H9 (cell line): ENCODE measurements around the gene PLEKHG3. TPM values are rescaled to one million over a fixed set of nuclear protein-coding genes. Genes with fewer than 3 reads are reported as not detected.

ENCODE experiments used
- DNase-seq: peaks from one replicate; pipeline ENCODE4 v3.0.0-alpha.2; 2017
- H2AFZ ChIP-seq: one replicate; pipeline ENCODE4 v1.6.1; 2013; ENCODE audit warnings: mild to moderate bottlenecking, low read length, control low read depth, moderate library complexity
- H2AK5ac ChIP-seq: 2 replicates; pipeline ENCODE4 v1.6.1; 2013; ENCODE audit warnings: low read length, control low read depth, mixed read lengths; ENCODE audit not compliant: insufficient read length
- H2BK120ac ChIP-seq: one replicate; pipeline ENCODE4 v1.6.1; 2013; ENCODE audit warnings: low read depth, mild to moderate bottlenecking, low read length, control low read depth, inconsistent platforms; ENCODE audit not compliant: poor library complexity, severe bottlenecking
- H2BK12ac ChIP-seq: 2 replicates; pipeline ENCODE4 v1.6.1; 2013; ENCODE audit warnings: low read length, control low read depth, mixed read lengths, low read depth; ENCODE audit not compliant: insufficient read length
- H2BK15ac ChIP-seq: 2 replicates; pipeline ENCODE4 v1.6.1; 2013; ENCODE audit warnings: low read depth, low read length, control low read depth
- H2BK20ac ChIP-seq: one replicate; pipeline ENCODE4 v1.6.1; 2013; ENCODE audit warnings: low read depth, mild to moderate bottlenecking, low read length, control low read depth, inconsistent platforms; ENCODE audit not compliant: poor library complexity, severe bottlenecking
- H2BK5ac ChIP-seq: 2 replicates; pipeline ENCODE4 v1.6.1; 2013; ENCODE audit warnings: low read length, control low read depth, mixed read lengths; ENCODE audit not compliant: insufficient read length
- H3K14ac ChIP-seq: 2 replicates; pipeline ENCODE4 v1.6.1; 2013; ENCODE audit warnings: low read length, control low read depth; ENCODE audit not compliant: insufficient read depth
- H3K18ac ChIP-seq: 2 replicates; pipeline ENCODE4 v1.6.1; 2013; ENCODE audit warnings: low read depth, mild to moderate bottlenecking, mixed read lengths, low read length, control low read depth; ENCODE audit not compliant: insufficient read length
- H3K23ac ChIP-seq: 2 replicates; pipeline ENCODE4 v1.6.1; 2013; ENCODE audit warnings: low read length, control low read depth, mixed read lengths, low read depth; ENCODE audit not compliant: insufficient read length
- H3K23me2 ChIP-seq: 2 replicates; pipeline ENCODE4 v1.6.1; 2013; ENCODE audit warnings: low read depth, mild to moderate bottlenecking, mixed read lengths, low read length, control low read depth; ENCODE audit not compliant: insufficient read length, poor library complexity, severe bottlenecking
- H3K27ac ChIP-seq: 2 replicates; pipeline ENCODE4 v1.5.1; 2013; ENCODE audit warnings: low read length, control low read depth, mixed read lengths, low read depth; ENCODE audit not compliant: insufficient read length
- H3K27me3 ChIP-seq: 2 replicates; pipeline ENCODE4 v1.6.1; 2013; ENCODE audit warnings: low read length, control low read depth, inconsistent platforms; ENCODE audit not compliant: insufficient read depth
- H3K4ac ChIP-seq: 2 replicates; pipeline ENCODE4 v1.6.1; 2013; ENCODE audit warnings: low read depth, mild to moderate bottlenecking, control low read depth, inconsistent platforms, low read length, moderate library complexity
- H3K4me1 ChIP-seq: 2 replicates; pipeline ENCODE4 v1.6.1; 2013; ENCODE audit warnings: low read length, control low read depth, inconsistent platforms; ENCODE audit not compliant: insufficient read depth
- H3K4me2 ChIP-seq: 2 replicates; pipeline ENCODE4 v1.6.1; 2013; ENCODE audit warnings: low read length, control low read depth, mixed read lengths; ENCODE audit not compliant: insufficient read length, insufficient read depth
- H3K56ac ChIP-seq: 2 replicates; pipeline ENCODE4 v1.6.1; 2013; ENCODE audit warnings: low read depth, mild to moderate bottlenecking, mixed read lengths, low read length, control low read depth; ENCODE audit not compliant: insufficient read length
- H3K79me1 ChIP-seq: 2 replicates; pipeline ENCODE4 v1.6.1; 2013; ENCODE audit warnings: low read depth, mild to moderate bottlenecking, moderate library complexity, low read length, control low read depth, inconsistent platforms; ENCODE audit not compliant: insufficient read depth, poor library complexity, severe bottlenecking
- H3K79me2 ChIP-seq: 2 replicates; pipeline ENCODE4 v1.6.1; 2013; ENCODE audit warnings: low read length, control low read depth, inconsistent platforms; ENCODE audit not compliant: insufficient read depth
- H3K9ac ChIP-seq: 2 replicates; pipeline ENCODE4 v1.6.1; 2013; ENCODE audit warnings: low read length, control low read depth, mixed read lengths; ENCODE audit not compliant: insufficient read length; ENCODE audit errors: extremely low read depth
- H3K9me3 ChIP-seq: one replicate; pipeline ENCODE4 v1.6.1; 2013; ENCODE audit warnings: low read depth, low read length, inconsistent platforms; ENCODE audit not compliant: control insufficient read depth
- H3T11ph ChIP-seq: one replicate; pipeline ENCODE4 v1.6.1; 2013; ENCODE audit warnings: mild to moderate bottlenecking, low read length, control low read depth, inconsistent platforms
- H4K20me1 ChIP-seq: one replicate; pipeline ENCODE4 v1.6.1; 2013; ENCODE audit not compliant: control insufficient read depth, insufficient read length, insufficient read depth
- H4K5ac ChIP-seq: 2 replicates; pipeline ENCODE4 v1.6.1; 2013; ENCODE audit warnings: low read depth, mild to moderate bottlenecking, mixed read lengths, low read length, control low read depth; ENCODE audit not compliant: insufficient read length
- H4K8ac ChIP-seq: replicated peaks from 2 replicates; pipeline ENCODE4 v1.6.1; 2013; ENCODE audit warnings: low read length, control low read depth, mixed read lengths, low read depth; ENCODE audit not compliant: insufficient read length
- H4K91ac ChIP-seq: 2 replicates; pipeline ENCODE4 v1.6.1; 2013; ENCODE audit warnings: low read depth, mild to moderate bottlenecking, moderate library complexity, mixed read lengths, low read length, control low read depth; ENCODE audit not compliant: insufficient read length
- H3K27ac Mint-ChIP-seq, 3 experiments: 2 replicates in 2 of 3; 3 replicates in 1 of 3; pipeline ENCODE4 v1.8.0; 2020 to 2021; ENCODE audit warnings: mixed read lengths in 3 of 3, mild to moderate bottlenecking in 1 of 3, moderate library complexity in 1 of 3
- H3K27me3 Mint-ChIP-seq: 2 replicates; pipeline ENCODE4 v1.8.0; 2021; ENCODE audit warnings: low read depth, mild to moderate bottlenecking, moderate library complexity, mixed read lengths
- H3K36me3 Mint-ChIP-seq, 3 experiments: 2 replicates in 2 of 3; 3 replicates in 1 of 3; pipeline ENCODE4 v1.8.0; 2020 to 2021; ENCODE audit warnings: low read depth in 3 of 3, mixed read lengths in 3 of 3; ENCODE audit not compliant: insufficient read depth in 1 of 3
- H3K4me1 Mint-ChIP-seq, 2 experiments: 2 replicates each; pipeline ENCODE4 v1.8.0; 2020; ENCODE audit warnings: mixed read lengths in 2 of 2
- H3K4me3 Mint-ChIP-seq, 2 experiments: 2 replicates in 1 of 2; 3 replicates in 1 of 2; pipeline ENCODE4 v1.8.0; 2020 to 2021; ENCODE audit warnings: mild to moderate bottlenecking in 2 of 2, mixed read lengths in 2 of 2, moderate library complexity in 1 of 2
- H3K9me3 Mint-ChIP-seq, 2 experiments: 2 replicates in 1 of 2; 3 replicates in 1 of 2; pipeline ENCODE4 v1.8.0; 2020; ENCODE audit warnings: mild to moderate bottlenecking in 2 of 2, mixed read lengths in 2 of 2, moderate library complexity in 1 of 2
- WGBS: extraction: QIAGEN DNeasy Blood & Tissue Kit; methylation state at CpG from one replicate; pipeline ENCODE4 v1.1.7; 2013; ENCODE audit warnings: missing lambda C conversion rate, low lambda C conversion rate, mixed read lengths; ENCODE audit not compliant: insufficient read length; ENCODE audit errors: extremely low coverage; 5-methylcytosine and 5-hydroxymethylcytosine counted together
- total RNA-seq: library from RNA; stranded (reverse); gene quantifications from 2 replicates; pipeline ENCODE4 v1.2.1, GENCODE V29; 2021
- TF ChIP-seq, protein P1 (sequence below): fragments of 200-600 bp; sonication (generic); conservative IDR thresholded peaks from 3 replicates; pipeline ENCODE4 v1.8.0; 2021; ENCODE audit warnings: antibody characterized with exemption, mild to moderate bottlenecking

The PLEKHG3 gene
- total RNA-seq, 1 experiment from 2014 or later: 48.5 TPM

DNA sequence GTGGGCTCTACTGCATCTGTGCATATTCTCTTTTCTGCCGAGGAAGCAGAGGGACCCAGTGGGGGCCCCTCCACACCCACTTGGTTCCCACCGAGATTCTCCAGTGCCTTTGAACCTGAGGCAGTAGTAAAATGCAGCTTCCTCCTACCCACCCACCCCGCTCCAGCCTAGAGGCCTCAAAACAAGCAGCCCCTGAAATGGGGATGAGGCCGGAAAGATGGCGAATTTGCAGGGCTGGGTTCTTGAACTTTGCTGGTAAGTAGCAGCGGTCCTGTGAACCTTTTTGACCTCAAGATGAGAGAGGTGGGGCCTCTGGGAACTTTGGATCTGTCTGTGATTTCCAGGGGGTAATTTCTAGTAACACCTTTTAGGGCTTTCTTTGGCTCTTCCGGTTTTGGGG is 15.4 kb downstream of the PLEKHG3 start:
- DNase-seq: no peak
- no peaks in the 10 kb centered on the region for H3K9me3 Mint-ChIP-seq
- TF ChIP-seq, protein P1, sequence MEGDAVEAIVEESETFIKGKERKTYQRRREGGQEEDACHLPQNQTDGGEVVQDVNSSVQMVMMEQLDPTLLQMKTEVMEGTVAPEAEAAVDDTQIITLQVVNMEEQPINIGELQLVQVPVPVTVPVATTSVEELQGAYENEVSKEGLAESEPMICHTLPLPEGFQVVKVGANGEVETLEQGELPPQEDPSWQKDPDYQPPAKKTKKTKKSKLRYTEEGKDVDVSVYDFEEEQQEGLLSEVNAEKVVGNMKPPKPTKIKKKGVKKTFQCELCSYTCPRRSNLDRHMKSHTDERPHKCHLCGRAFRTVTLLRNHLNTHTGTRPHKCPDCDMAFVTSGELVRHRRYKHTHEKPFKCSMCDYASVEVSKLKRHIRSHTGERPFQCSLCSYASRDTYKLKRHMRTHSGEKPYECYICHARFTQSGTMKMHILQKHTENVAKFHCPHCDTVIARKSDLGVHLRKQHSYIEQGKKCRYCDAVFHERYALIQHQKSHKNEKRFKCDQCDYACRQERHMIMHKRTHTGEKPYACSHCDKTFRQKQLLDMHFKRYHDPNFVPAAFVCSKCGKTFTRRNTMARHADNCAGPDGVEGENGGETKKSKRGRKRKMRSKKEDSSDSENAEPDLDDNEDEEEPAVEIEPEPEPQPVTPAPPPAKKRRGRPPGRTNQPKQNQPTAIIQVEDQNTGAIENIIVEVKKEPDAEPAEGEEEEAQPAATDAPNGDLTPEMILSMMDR: no peak
- peaks cover 2% of the 10 kb centered on the region for H4K20me1 ChIP-seq
- peaks cover 4 to 17% (median 10%) of the 10 kb centered on the region in 3 experiments; a peak in 5 of 7 replicates for H3K36me3 Mint-ChIP-seq
- H3K27me3 ChIP-seq: no peaks in the 10 kb centered on the region
- no peak overlapping the region for H4K91ac ChIP-seq
- H2BK15ac ChIP-seq: no peak overlapping the region
- no peak overlapping the region for H4K8ac ChIP-seq
- no peak overlapping the region for H3K18ac ChIP-seq
- no peak overlapping the region for H2BK5ac ChIP-seq
- H3K79me2 ChIP-seq: peaks cover 45% of the 10 kb centered on the region; the same call in 1 of the 2 replicates
- H3K14ac ChIP-seq: no peak overlapping the region
- H3K23me2 ChIP-seq: peaks cover 10% of the 10 kb centered on the region
- H2AK5ac ChIP-seq: no peak overlapping the region
- no peak overlapping the region for H3K9ac ChIP-seq
- peaks cover 3% of the 10 kb centered on the region for H3K79me1 ChIP-seq
- no peak overlapping the region for H2BK20ac ChIP-seq
- WGBS: no CpG with 5 or more reads among the region's 7 CpGs
- H2AFZ ChIP-seq: no peak overlapping the region
- no peak overlapping the region for H3K56ac ChIP-seq
- H3K4me2 ChIP-seq: no peak overlapping the region
- H3K4ac ChIP-seq: no peak overlapping the region
- peaks cover 1% of the 10 kb centered on the region for H3K27me3 Mint-ChIP-seq
- H3T11ph ChIP-seq: no peak overlapping the region
- H3K23ac ChIP-seq: no peak overlapping the region
- no peak overlapping the region for H4K5ac ChIP-seq
- H3K9me3 ChIP-seq: no peaks in the 10 kb centered on the region
- H3K4me3 Mint-ChIP-seq: 0 out of 5 replicates have a peak overlapping the region, but pooled peaks of 1 of the 2 experiments have one; percentile 40
- peaks cover 83 to 87% of the 10 kb centered on the region in 2 experiments for H3K4me1 Mint-ChIP-seq
- no peak overlapping the region for H2BK12ac ChIP-seq
- 0 out of 7 replicates have a peak overlapping the region, but pooled peaks of 1 of the 3 experiments have one; percentile 20 for H3K27ac Mint-ChIP-seq
- H3K27ac ChIP-seq: no peak overlapping the region
- H3K4me1 ChIP-seq: peaks cover 28% of the 10 kb centered on the region
- H2BK120ac ChIP-seq: no peak overlapping the region
